ENCODE data around the gene OLIG2.

The OLIG2 gene

GRCh38 chr21:33011462-33011861 lies 14.3 kb upstream of the OLIG2 start:
- Histone ChIP-seq H3K36me3 (ENCODE audit: insufficient read depth, low read length) (no peaks in the 10 kb centered on the region), H3K9me3 (ENCODE audit: control insufficient read depth, insufficient read depth, low read length) (no peaks in the 10 kb centered on the region; the same call in 1 of the 2 replicates), H3K9ac (ENCODE audit: low read depth, low read length) (no peak overlapping the region), H3K4me1 (ENCODE audit: insufficient read depth, low read length) (0 out of 2 replicates have a peak, but pooled peaks cover 3% of the 10 kb centered on the region)

GRCh38 chr21:33013626-33014025 lies 12.1 kb upstream of the OLIG2 start:
- H3K4me1 ChIP-seq (ENCODE audit: insufficient read depth, low read length): 0 out of 2 replicates have a peak, but pooled peaks cover under 1% of the 10 kb centered on the region

DNA sequence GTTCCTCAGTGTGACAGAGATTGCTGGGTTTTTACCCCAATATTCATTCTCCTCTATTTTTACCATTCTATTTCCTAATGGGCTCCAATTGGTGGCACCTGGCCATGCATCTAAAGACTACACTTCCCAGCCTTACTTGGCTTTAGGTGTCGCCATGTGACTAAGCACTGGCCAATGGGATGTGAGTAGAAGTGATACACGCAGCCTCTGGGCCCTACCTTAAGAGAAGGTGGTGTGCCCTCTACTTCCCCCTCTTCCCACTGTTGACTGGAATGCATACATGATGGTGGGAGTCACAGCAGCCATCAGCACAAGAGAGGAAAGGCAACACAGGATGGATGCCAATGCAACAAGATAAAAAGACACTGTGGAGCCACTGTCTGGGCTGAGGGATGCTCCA lies 11.4 kb upstream of the OLIG2 start:
- Histone ChIP-seq H3K9ac (ENCODE audit: low read depth, low read length) (no peak overlapping the region), H3K4me1 (ENCODE audit: insufficient read depth, low read length) (no peaks in the 10 kb centered on the region), H3K9me3 (ENCODE audit: control insufficient read depth, insufficient read depth, low read length) (no peaks in the 10 kb centered on the region; the same call in 1 of the 2 replicates), H3K36me3 (ENCODE audit: insufficient read depth, low read length) (no peaks in the 10 kb centered on the region)

More at GRCh38 chr21:33013626-33014025, 12.1 kb upstream of the OLIG2 start:
- H3K9me3 ChIP-seq (ENCODE audit: control insufficient read depth, insufficient read depth, low read length): no peaks in the 10 kb centered on the region; the same call in 1 of the 2 replicates
- no peak overlapping the region for H3K9ac ChIP-seq (ENCODE audit: low read depth, low read length)
- H3K36me3 ChIP-seq (ENCODE audit: insufficient read depth, low read length): no peaks in the 10 kb centered on the region

DNA sequence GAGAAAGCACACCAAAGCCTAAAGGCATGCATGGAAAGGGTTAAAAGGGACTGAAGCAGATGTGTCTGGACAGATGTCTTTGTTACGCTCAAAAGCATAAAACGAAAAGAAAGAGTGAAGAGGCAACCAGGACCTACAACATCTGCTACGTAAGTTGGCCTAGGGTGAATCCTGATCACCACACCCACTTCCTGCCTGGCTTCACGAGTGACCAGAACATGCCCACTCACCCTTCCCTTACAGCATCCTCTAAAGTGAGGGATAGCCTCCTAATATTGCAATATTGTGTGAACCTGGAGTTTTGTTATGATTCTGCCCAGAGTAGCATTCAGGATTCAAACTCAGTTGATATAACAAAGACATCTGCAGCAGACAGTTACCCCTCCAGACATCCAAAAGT lies 10.6 kb upstream of the OLIG2 start:
- Histone ChIP-seq H3K36me3 (ENCODE audit: insufficient read depth, low read length) (no peaks in the 10 kb centered on the region), H3K9ac (ENCODE audit: low read depth, low read length) (no peak overlapping the region), H3K9me3 (ENCODE audit: control insufficient read depth, insufficient read depth, low read length) (no peaks in the 10 kb centered on the region; the same call in 1 of the 2 replicates)

GRCh38 chr21:33015756-33016155 lies 10.0 kb upstream of the OLIG2 start:
- Histone ChIP-seq H3K9me3 (ENCODE audit: control insufficient read depth, insufficient read depth, low read length) (no peaks in the 10 kb centered on the region; the same call in 1 of the 2 replicates), H3K36me3 (ENCODE audit: insufficient read depth, low read length) (no peaks in the 10 kb centered on the region), H3K4me1 (ENCODE audit: insufficient read depth, low read length) (no peaks in the 10 kb centered on the region), H3K9ac (ENCODE audit: low read depth, low read length) (no peak overlapping the region)

More for the DNA sequence above, 10.6 kb upstream of the OLIG2 start:
- H3K4me1 ChIP-seq (ENCODE audit: insufficient read depth, low read length): no peaks in the 10 kb centered on the region

- no peaks in the 10 kb centered on the region for H3K9me3 ChIP-seq (ENCODE audit: control insufficient read depth, insufficient read depth, low read length)
Measured at GRCh38 chr21:33018707-33019465, 6.8 kb upstream of the OLIG2 start.

DNA sequence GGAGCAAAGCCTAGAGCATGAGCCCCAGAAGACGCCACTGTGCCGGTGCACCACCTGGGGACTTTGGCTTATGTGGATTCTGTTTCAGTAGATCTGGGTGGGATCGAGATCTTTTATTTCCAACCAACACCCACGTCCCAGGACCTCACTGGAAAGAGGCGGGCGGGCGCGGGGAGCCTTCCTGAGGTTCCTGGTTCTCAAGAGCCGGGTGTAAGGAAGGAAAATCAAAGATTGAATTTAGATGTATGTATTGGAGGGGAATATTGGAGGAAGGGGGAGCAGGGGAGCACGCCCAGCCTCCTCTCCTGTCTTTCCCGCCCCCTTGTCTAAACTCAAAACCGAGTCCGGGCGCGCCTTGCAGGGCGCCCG lies 6.2 kb upstream of the OLIG2 start:
- Histone ChIP-seq H3K4me1 (ENCODE audit: insufficient read depth, low read length) (no peaks in the 10 kb centered on the region; the same call in 1 of the 2 replicates), H3K36me3 (ENCODE audit: insufficient read depth, low read length) (no peaks in the 10 kb centered on the region), H3K9me3 (ENCODE audit: control insufficient read depth, insufficient read depth, low read length) (no peaks in the 10 kb centered on the region), H3K9ac (ENCODE audit: low read depth, low read length) (peak overlapping the region; percentile 57; the same call in 1 of the 2 replicates)

More at GRCh38 chr21:33018707-33019465, 6.8 kb upstream of the OLIG2 start:
- H3K36me3 ChIP-seq (ENCODE audit: insufficient read depth, low read length): no peaks in the 10 kb centered on the region
- H3K4me1 ChIP-seq (ENCODE audit: insufficient read depth, low read length): no peaks in the 10 kb centered on the region; the same call in 1 of the 2 replicates
- no peak overlapping the region for H3K9ac ChIP-seq (ENCODE audit: low read depth, low read length)

DNA sequence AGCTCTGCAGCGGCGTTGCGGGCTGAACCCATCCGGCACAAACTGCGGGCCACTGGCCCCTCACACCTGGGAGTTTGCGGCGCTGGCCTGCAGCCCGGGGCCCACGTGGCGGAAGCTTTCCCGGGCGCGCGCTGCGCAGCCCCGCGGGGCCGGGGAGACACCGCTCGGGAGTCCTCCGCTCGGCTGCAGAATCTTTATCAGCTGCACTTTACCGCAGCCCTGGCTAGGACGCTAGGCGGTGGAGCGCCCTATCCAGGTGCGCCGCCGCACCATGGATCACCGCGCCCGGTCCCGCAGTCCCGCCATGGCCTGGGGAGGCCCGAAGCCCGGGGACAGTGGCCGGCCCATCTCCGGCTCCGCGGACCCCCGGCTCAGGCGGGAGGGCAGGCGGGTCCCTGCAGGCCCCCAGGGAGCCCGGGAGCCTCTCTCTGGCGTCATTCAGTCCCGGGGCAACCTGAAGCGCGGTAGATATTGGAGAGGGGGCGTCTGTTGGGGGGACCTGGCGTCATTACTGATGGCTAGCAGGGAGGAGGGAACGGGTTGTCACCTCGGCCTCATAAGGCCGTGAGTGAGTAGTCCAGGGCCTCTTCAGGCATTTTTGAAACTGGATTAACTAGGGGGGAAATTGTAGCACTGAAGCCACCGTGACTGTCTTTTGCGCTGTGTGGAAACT lies 5.7 kb upstream of the OLIG2 start:
- no peaks in the 10 kb centered on the region; the same call in 1 of the 2 replicates for H3K4me1 ChIP-seq (ENCODE audit: insufficient read depth, low read length)
- H3K36me3 ChIP-seq (ENCODE audit: insufficient read depth, low read length): no peaks in the 10 kb centered on the region
- peak overlapping the region; percentile 57 for H3K9ac ChIP-seq (ENCODE audit: low read depth, low read length)

GRCh38 chr21:33020558-33021100 lies 5.1 kb upstream of the OLIG2 start:
- H3K9ac ChIP-seq (ENCODE audit: low read depth, low read length): peak overlapping the region; percentile 57; the same call in 1 of the 2 replicates
- no peaks in the 10 kb centered on the region; the same call in 1 of the 2 replicates for H3K4me1 ChIP-seq (ENCODE audit: insufficient read depth, low read length)
- H3K36me3 ChIP-seq (ENCODE audit: insufficient read depth, low read length): no peaks in the 10 kb centered on the region
- no peaks in the 10 kb centered on the region for H3K9me3 ChIP-seq (ENCODE audit: control insufficient read depth, insufficient read depth, low read length)

More for the DNA sequence above, 5.7 kb upstream of the OLIG2 start:
- H3K9me3 ChIP-seq (ENCODE audit: control insufficient read depth, insufficient read depth, low read length): no peaks in the 10 kb centered on the region

DNA sequence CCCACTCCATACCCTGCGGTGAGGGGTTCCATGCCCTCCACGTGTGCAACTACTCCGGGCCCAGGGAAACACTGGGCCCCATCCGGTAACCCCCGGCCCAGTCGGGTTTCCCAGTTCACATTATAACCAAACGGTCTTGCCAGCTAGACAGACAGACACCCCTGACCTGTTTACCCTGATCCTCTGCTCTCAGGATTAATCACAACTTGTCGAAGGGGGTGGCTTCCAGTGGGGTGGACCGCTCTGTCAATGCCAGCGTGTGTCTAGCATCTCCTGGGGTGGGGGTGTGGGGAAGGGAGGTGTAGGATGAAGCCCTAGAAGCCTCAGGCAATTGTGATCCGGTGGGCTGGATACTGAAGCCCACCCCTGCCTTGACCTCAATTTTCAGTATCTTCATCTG lies 4.6 kb upstream of the OLIG2 start:
- Histone ChIP-seq H3K36me3 (ENCODE audit: insufficient read depth, low read length) (no peaks in the 10 kb centered on the region), H3K4me1 (ENCODE audit: insufficient read depth, low read length) (no peaks in the 10 kb centered on the region; the same call in 1 of the 2 replicates), H3K9me3 (ENCODE audit: control insufficient read depth, insufficient read depth, low read length) (no peaks in the 10 kb centered on the region), H3K9ac (ENCODE audit: low read depth, low read length) (no peak overlapping the region)

DNA sequence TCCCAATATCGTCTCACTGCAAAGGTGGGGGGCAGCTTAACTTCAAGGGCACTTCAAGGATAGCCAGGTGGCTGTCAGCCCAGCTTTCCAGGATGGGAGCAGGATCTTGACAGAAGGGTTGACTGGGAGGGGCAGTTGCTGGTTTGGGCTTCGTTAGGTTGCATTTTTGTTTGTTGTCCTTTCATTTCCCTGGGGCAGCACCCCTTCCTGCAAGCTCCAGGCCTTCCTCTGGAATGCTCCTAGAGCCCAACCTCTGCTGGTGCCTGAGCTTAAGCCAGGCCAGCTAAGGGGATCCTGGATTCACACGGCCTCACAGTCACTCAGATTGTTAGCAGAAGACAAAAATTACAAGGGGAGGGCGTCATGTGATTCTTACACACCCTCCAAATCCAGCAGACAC lies 4.1 kb upstream of the OLIG2 start:
- Histone ChIP-seq H3K4me1 (ENCODE audit: insufficient read depth, low read length) (no peaks in the 10 kb centered on the region; the same call in 1 of the 2 replicates), H3K9ac (ENCODE audit: low read depth, low read length) (no peak overlapping the region), H3K9me3 (ENCODE audit: control insufficient read depth, insufficient read depth, low read length) (no peaks in the 10 kb centered on the region), H3K36me3 (ENCODE audit: insufficient read depth, low read length) (no peaks in the 10 kb centered on the region)

GRCh38 chr21:33022489-33022827 lies 3.3 kb upstream of the OLIG2 start:
- H3K4me1 ChIP-seq (ENCODE audit: insufficient read depth, low read length): no peaks in the 10 kb centered on the region; the same call in 1 of the 2 replicates
- no peaks in the 10 kb centered on the region for H3K9me3 ChIP-seq (ENCODE audit: control insufficient read depth, insufficient read depth, low read length)
- no peaks in the 10 kb centered on the region for H3K36me3 ChIP-seq (ENCODE audit: insufficient read depth, low read length)
- peak overlapping the region; percentile 39; the same call in 1 of the 2 replicates for H3K9ac ChIP-seq (ENCODE audit: low read depth, low read length)

GRCh38 chr21:33022828-33023573 lies 2.7 kb upstream of the OLIG2 start:
- peak overlapping the region; percentile 39 for H3K9ac ChIP-seq (ENCODE audit: low read depth, low read length)
- no peaks in the 10 kb centered on the region for H3K36me3 ChIP-seq (ENCODE audit: insufficient read depth, low read length)
- H3K4me1 ChIP-seq (ENCODE audit: insufficient read depth, low read length): no peaks in the 10 kb centered on the region; the same call in 1 of the 2 replicates
- H3K9me3 ChIP-seq (ENCODE audit: control insufficient read depth, insufficient read depth, low read length): no peaks in the 10 kb centered on the region

Measured in ES-I3 (cell line).